Measurements from ENCODE around the gene CHEK1.

CHEK1 gene

GRCh38 chr11:125600663-125601062, 24.3 kb upstream of the CHEK1 start:
- TF ChIP-seq CTCF (conservative IDR thresholded peaks at IDR 0.05; ENCODE audit: control insufficient read depth, insufficient read depth, low read depth, low read length): no peak
- H3K4me3 ChIP-seq (ENCODE audit: control insufficient read depth, low read depth, low read length): no peak overlapping the region
- DNase-seq (ENCODE audit: low read depth): no peak

GRCh38 chr11:125603207-125603606, 21.8 kb upstream of the CHEK1 start:
- no peak overlapping the region for H3K4me3 ChIP-seq (ENCODE audit: control insufficient read depth, low read depth, low read length)

DNA sequence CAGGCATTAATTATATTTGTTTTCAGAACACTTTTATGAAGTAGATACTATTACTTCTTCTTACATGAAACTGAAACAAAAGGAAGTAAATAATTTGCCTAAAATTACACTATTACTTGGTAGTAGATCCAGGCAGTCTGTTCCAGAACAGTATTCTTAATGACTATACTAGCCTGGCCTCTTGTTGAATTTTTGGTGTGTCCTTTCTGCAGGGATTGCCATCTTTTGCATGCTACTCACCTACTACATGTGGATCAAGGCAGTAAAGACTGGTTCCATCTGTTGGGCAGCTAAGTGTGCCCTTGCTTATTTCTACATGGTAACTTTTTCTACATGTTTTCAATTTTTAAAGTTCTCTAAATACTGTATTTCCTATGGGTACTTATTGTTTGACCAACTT, 19.5 kb upstream of the CHEK1 start:
- no peak overlapping the region for H3K4me3 ChIP-seq (ENCODE audit: control insufficient read depth, low read depth, low read length)
- TF ChIP-seq CTCF (conservative IDR thresholded peaks at IDR 0.05; ENCODE audit: control insufficient read depth, insufficient read depth, low read depth, low read length): no peak
- DNase-seq (ENCODE audit: low read depth): no peak

More at GRCh38 chr11:125603207-125603606, 21.8 kb upstream of the CHEK1 start:
- DNase-seq (ENCODE audit: low read depth): no peak
- no peak for TF ChIP-seq CTCF (conservative IDR thresholded peaks at IDR 0.05; ENCODE audit: control insufficient read depth, insufficient read depth, low read depth, low read length)

- DNase-seq (ENCODE audit: low read depth): no peak
- H3K4me3 ChIP-seq (ENCODE audit: control insufficient read depth, low read depth, low read length): no peak overlapping the region
- no peak for TF ChIP-seq CTCF (conservative IDR thresholded peaks at IDR 0.05; ENCODE audit: control insufficient read depth, insufficient read depth, low read depth, low read length)
These were observed 15.4 kb upstream of the CHEK1 start for GRCh38 chr11:125609545-125609944.

- H3K4me3 ChIP-seq (ENCODE audit: control insufficient read depth, low read depth, low read length): no peak overlapping the region
- no peak for DNase-seq (ENCODE audit: low read depth)
- TF ChIP-seq CTCF (conservative IDR thresholded peaks at IDR 0.05; ENCODE audit: control insufficient read depth, insufficient read depth, low read depth, low read length): no peak
These were observed 6.6 kb upstream of the CHEK1 start for GRCh38 chr11:125618383-125618782.

DNA sequence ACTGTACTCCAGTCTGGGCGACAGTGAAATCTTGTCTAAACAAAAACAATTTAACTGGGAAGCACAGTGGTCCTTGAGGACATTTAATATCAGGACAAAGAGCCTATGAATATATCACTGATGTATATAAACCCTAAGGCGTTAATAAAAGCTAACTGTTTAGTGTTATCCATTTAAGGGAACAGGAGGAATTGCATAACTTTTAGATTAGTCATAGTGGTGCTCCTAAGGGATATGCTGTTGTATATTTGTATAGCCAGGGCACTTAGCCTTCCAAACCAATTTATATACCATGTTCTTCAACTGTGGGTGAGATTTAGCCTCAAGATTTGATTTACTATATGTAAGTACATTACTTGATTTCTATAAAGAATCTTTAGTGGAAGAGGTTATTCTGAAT, 3.0 kb upstream of the CHEK1 start:
- DNase-seq (ENCODE audit: low read depth): peak; percentile 63
- no peak for TF ChIP-seq CTCF (conservative IDR thresholded peaks at IDR 0.05; ENCODE audit: control insufficient read depth, insufficient read depth, low read depth, low read length)

GRCh38 chr11:125623064-125623463, 1.9 kb upstream of the CHEK1 start:
- DNase-seq (ENCODE audit: low read depth): no peak
- H3K4me3 ChIP-seq (ENCODE audit: control insufficient read depth, low read depth, low read length): no peak overlapping the region
- no peak for TF ChIP-seq CTCF (conservative IDR thresholded peaks at IDR 0.05; ENCODE audit: control insufficient read depth, insufficient read depth, low read depth, low read length)

More for the DNA sequence above, 3.0 kb upstream of the CHEK1 start:
- H3K4me3 ChIP-seq (ENCODE audit: control insufficient read depth, low read depth, low read length): no peak overlapping the region

All from fibroblast of mammary gland (primary cell).